ENCODE measurements around the gene ASH1L.
"Not testable (repeated sequence)": the region's sequence is repeated elsewhere in the genome, so short reads cannot be mapped to it uniquely, and the experiment has no call there.

- not testable (repeated sequence) for TF ChIP-seq REST (IDR thresholded peaks at IDR 0.05; ENCODE audit: unreplicated experiment); ETS1 (IDR thresholded peaks at IDR 0.05); EZH2 (IDR thresholded peaks at IDR 0.05; ENCODE audit: low read depth, unreplicated experiment); CTCF (conservative IDR thresholded peaks at IDR 0.05; ENCODE audit: low read depth in 2 of 2); POLR2AphosphoS5 (IDR thresholded peaks at IDR 0.05; ENCODE audit: low read depth); EZH2phosphoT487 (IDR thresholded peaks at IDR 0.05; ENCODE audit: unreplicated experiment); JUNB (IDR thresholded peaks at IDR 0.05; ENCODE audit: unreplicated experiment); CREB1 (CRISPR knock-in tag; IDR thresholded peaks at IDR 0.05; ENCODE audit: low read depth); STAT1 (IDR thresholded peaks at IDR 0.05; ENCODE audit: unreplicated experiment); ZNF114 (CRISPR knock-in tag; IDR thresholded peaks at IDR 0.05)
Measured at GRCh38 chr1:155561779-155562580, 623 bp downstream of the ASH1L start.

Data from GM23338 (cell line).